ENCODE data around the gene CHMP4A.

DNA sequence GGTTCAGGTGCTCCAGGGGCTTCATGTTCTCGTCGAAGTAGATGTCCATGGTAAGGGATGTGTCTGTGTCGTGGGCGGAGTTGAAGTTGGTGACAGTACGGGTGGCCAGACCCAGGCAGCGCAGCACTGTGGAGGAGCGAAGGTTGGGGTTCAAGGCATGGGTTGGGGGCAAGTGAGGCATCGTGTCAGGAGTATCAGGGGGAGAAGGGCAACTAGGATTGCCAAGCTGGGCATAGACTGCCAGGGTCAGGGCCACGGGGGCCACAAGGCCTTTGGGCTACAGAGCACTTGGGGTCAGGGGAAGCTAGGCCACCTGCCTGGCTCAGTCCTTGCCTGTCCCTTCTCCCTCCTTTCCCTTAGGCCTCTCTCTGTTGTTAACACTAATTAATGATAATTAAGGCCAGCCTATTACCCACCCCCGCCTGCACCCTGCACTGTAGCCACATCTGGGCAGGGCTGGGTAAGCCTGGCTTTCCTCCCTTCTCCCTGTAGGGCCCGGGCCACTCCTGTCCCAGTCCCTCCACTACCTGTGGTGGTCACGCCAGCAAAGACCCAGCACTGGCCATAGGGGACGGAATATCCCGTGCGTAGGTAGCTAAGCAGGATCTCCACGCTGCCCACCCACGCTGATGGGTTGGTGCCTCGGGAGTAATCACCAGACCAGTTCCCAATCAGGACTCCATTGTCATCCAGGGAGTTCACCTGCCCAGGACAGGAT, 45.4 kb upstream of the CHMP4A start:
- no peak for TF ChIP-seq PRRX2 (CRISPR knock-in tag; IDR thresholded peaks at IDR 0.05)
- TF ChIP-seq, protein P1, sequence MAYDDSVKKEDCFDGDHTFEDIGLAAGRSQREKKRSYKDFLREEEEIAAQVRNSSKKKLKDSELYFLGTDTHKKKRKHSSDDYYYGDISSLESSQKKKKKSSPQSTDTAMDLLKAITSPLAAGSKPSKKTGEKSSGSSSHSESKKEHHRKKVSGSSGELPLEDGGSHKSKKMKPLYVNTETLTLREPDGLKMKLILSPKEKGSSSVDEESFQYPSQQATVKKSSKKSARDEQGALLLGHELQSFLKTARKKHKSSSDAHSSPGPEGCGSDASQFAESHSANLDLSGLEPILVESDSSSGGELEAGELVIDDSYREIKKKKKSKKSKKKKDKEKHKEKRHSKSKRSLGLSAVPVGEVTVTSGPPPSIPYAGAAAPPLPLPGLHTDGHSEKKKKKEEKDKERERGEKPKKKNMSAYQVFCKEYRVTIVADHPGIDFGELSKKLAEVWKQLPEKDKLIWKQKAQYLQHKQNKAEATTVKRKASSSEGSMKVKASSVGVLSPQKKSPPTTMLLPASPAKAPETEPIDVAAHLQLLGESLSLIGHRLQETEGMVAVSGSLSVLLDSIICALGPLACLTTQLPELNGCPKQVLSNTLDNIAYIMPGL (CRISPR knock-in tag; IDR thresholded peaks at IDR 0.05) = no peak
